Measurements from ENCODE around the gene FAM216B. TPM values are rescaled to one million over a fixed set of nuclear protein-coding genes. Genes with fewer than 3 reads are reported as not detected.
"Not testable (repeated sequence)": the region's sequence is repeated elsewhere in the genome, so short reads cannot be mapped to it uniquely, and the experiment has no call there.

Gene FAM216B
- total RNA-seq, 1 experiment from 2014 or later, result not detected

DNA sequence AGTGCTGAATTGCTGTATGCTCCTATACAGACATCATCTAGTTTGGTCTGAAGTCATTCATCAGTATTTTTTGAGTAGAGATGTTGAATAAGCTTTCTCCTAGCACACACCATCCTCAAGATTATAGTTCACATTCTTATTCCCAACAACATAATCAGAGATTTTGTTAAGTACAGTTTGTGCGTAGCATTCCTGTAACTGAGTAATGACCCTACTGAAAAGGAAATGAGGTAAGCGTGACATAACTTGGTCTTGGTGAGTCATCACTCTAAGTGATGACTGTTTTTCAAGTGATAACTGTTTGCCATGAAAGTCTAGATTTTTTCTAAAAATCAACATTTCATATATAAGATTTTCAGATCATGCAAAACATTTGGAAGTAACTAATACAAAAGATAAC lies 18.5 kb upstream of the FAM216B start:
- H3K27me3 Mint-ChIP-seq (ENCODE audit: insufficient read depth, unreplicated experiment), result peaks cover 6% of the 10 kb centered on the region
- ChIA-PET POLR2A (no interaction called here), CTCF (no interaction called here)
- no peaks in the 10 kb centered on the region for H3K27me3 ChIP-seq (replicated peaks; ENCODE audit: control insufficient read depth, insufficient read depth, low read length)
- TF ChIP-seq, protein P1, sequence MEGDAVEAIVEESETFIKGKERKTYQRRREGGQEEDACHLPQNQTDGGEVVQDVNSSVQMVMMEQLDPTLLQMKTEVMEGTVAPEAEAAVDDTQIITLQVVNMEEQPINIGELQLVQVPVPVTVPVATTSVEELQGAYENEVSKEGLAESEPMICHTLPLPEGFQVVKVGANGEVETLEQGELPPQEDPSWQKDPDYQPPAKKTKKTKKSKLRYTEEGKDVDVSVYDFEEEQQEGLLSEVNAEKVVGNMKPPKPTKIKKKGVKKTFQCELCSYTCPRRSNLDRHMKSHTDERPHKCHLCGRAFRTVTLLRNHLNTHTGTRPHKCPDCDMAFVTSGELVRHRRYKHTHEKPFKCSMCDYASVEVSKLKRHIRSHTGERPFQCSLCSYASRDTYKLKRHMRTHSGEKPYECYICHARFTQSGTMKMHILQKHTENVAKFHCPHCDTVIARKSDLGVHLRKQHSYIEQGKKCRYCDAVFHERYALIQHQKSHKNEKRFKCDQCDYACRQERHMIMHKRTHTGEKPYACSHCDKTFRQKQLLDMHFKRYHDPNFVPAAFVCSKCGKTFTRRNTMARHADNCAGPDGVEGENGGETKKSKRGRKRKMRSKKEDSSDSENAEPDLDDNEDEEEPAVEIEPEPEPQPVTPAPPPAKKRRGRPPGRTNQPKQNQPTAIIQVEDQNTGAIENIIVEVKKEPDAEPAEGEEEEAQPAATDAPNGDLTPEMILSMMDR (IDR thresholded peaks at IDR 0.05; ENCODE audit: insufficient read depth in 1 of 2, low read depth in 1 of 2, low read length in 1 of 2, severe bottlenecking in 1 of 2, unreplicated experiment in 1 of 2), result no peak
- H3K4me3 Mint-ChIP-seq (ENCODE audit: unreplicated experiment), result no peak overlapping the region
- peaks cover 6% of the 10 kb centered on the region for H3K4me1 Mint-ChIP-seq (ENCODE audit: low read depth, unreplicated experiment)
- no TSS peak for BruUV-seq (replicated peaks)
- H3K4me3 ChIP-seq (ENCODE audit: low read depth, low read length), result no peak overlapping the region
- H3K36me3 Mint-ChIP-seq (ENCODE audit: insufficient read depth, unreplicated experiment), result no peaks in the 10 kb centered on the region
- no peaks in the 10 kb centered on the region for H3K36me3 ChIP-seq (ENCODE audit: control insufficient read depth, insufficient read depth, low read length)
- intact Hi-C loops (cut with micrococcal nuclease; ENCODE audit: unreplicated experiment), result no loop called here
- no peaks in the 10 kb centered on the region; the same call in 1 of the 2 replicates for H3K9me3 ChIP-seq
- no peak overlapping the region for H3K27ac Mint-ChIP-seq (ENCODE audit: unreplicated experiment)
- no peak for DNase-seq
- H3K9me3 Mint-ChIP-seq (ENCODE audit: unreplicated experiment), result no peaks in the 10 kb centered on the region
- H3K4me1 ChIP-seq, result no peaks in the 10 kb centered on the region

DNA sequence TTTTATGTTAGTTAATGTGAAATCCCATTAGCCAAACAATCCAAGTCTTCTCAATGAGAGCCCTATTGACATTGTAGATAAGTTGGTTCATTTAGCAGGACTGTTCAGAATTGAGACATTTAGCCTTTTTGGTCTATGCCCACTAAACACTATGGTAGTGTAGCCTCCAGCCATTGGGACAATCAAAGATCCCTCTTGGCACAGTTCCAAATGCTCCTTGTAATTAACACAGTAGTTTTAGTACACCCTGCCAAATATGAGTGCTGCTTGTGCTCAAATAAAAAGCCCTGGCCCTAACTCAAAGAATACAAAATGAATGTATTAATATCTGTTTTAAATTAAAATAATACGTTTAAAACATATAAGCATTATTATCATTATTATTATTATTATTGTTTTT lies 15.4 kb upstream of the FAM216B start:
- H3K27me3 ChIP-seq (replicated peaks; ENCODE audit: control insufficient read depth, insufficient read depth, low read length), result no peaks in the 10 kb centered on the region
- ChIA-PET POLR2A (no interaction called here), CTCF (no interaction called here)
- Mint-ChIP-seq H3K27ac (ENCODE audit: unreplicated experiment) (no peak overlapping the region), H3K4me1 (ENCODE audit: low read depth, unreplicated experiment) (peaks cover 6% of the 10 kb centered on the region), H3K36me3 (ENCODE audit: insufficient read depth, unreplicated experiment) (no peaks in the 10 kb centered on the region), H3K9me3 (ENCODE audit: unreplicated experiment) (no peaks in the 10 kb centered on the region), H3K27me3 (ENCODE audit: insufficient read depth, unreplicated experiment) (peaks cover 8% of the 10 kb centered on the region), H3K4me3 (ENCODE audit: unreplicated experiment) (no peak overlapping the region)
- H3K36me3 ChIP-seq (ENCODE audit: control insufficient read depth, insufficient read depth, low read length), result no peaks in the 10 kb centered on the region
- no peak overlapping the region for H3K4me3 ChIP-seq (ENCODE audit: low read depth, low read length)
- no peaks in the 10 kb centered on the region for H3K4me1 ChIP-seq
- no peaks in the 10 kb centered on the region; the same call in 1 of the 2 replicates for H3K9me3 ChIP-seq
- intact Hi-C loops (cut with micrococcal nuclease; ENCODE audit: unreplicated experiment), result no loop called here
- DNase-seq, result no peak
- TF ChIP-seq, protein P1 (IDR thresholded peaks at IDR 0.05; ENCODE audit: insufficient read depth in 1 of 2, low read depth in 1 of 2, low read length in 1 of 2, severe bottlenecking in 1 of 2, unreplicated experiment in 1 of 2), result no peak
- BruUV-seq (replicated peaks), result no TSS peak

DNA sequence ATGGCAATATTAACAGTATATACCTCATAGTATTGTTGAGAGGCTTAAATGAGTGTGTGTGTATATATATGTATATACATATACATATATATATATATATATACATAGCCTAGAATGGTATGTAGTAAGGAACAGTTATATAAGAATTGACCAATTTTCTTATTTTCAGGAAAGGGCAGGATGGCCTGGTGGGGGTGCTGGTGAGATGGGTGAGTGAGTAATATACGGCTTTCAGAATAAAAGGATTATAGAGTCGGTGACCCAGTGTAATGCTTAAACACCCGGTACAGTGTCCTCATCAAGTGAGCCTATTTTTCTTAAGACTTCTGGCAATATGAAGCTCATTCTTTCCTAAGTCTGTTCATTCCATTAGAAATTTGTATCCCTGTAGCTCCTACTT lies 11.7 kb upstream of the FAM216B start:
- Histone ChIP-seq H3K36me3 (ENCODE audit: control insufficient read depth, insufficient read depth, low read length) (no peaks in the 10 kb centered on the region), H3K27me3 (replicated peaks; ENCODE audit: control insufficient read depth, insufficient read depth, low read length) (no peaks in the 10 kb centered on the region), H3K4me3 (ENCODE audit: low read depth, low read length) (no peak overlapping the region), H3K4me1 (no peaks in the 10 kb centered on the region), H3K9me3 (no peaks in the 10 kb centered on the region; the same call in 1 of the 2 replicates)
- peak in 1 of 2 experiments; percentile 5 for DNase-seq
- intact Hi-C loops (cut with micrococcal nuclease; ENCODE audit: unreplicated experiment), result no loop called here
- Mint-ChIP-seq H3K27ac (ENCODE audit: unreplicated experiment) (no peak overlapping the region), H3K4me3 (ENCODE audit: unreplicated experiment) (no peak overlapping the region), H3K4me1 (ENCODE audit: low read depth, unreplicated experiment) (no peaks in the 10 kb centered on the region), H3K9me3 (ENCODE audit: unreplicated experiment) (no peaks in the 10 kb centered on the region), H3K36me3 (ENCODE audit: insufficient read depth, unreplicated experiment) (no peaks in the 10 kb centered on the region), H3K27me3 (ENCODE audit: insufficient read depth, unreplicated experiment) (peaks cover 13% of the 10 kb centered on the region)
- no TSS peak for BruUV-seq (replicated peaks)
- CTCF ChIA-PET, result no interaction called here
- TF ChIP-seq, protein P1 (IDR thresholded peaks at IDR 0.05; ENCODE audit: insufficient read depth in 1 of 2, low read depth in 1 of 2, low read length in 1 of 2, severe bottlenecking in 1 of 2, unreplicated experiment in 1 of 2), result no peak
- POLR2A ChIA-PET, result interaction anchor here (0.5 kb wide), 1 partner anchor 272 kb away, joined by 3 read pairs; no protein-coding TSS in a partner anchor

DNA sequence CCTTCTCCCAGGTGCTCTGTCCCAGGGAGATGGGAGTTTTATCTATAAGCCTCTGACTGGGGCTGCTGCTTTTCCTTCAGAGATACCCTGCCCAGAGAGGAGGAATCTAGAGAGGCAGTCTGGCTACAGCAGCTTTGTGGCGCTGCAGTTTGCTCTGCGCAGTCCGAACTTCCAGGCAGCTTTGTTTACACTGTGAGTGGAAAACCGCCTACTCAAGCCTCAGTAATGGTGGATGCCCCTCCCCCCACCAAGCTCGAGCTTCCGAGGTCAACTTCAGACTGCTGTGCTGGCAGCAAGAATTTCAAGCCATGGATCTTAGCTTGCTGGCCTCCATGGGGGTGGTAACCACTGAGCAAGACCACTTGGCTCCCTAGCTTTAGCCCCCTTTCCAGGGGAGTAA lies 4.8 kb upstream of the FAM216B start:
- H3K9me3 Mint-ChIP-seq (ENCODE audit: unreplicated experiment); H3K36me3 ChIP-seq (ENCODE audit: control insufficient read depth, insufficient read depth, low read length); intact Hi-C loops (cut with micrococcal nuclease; ENCODE audit: unreplicated experiment); H3K4me1 ChIP-seq; POLR2A ChIA-PET; CTCF ChIA-PET; BruUV-seq (replicated peaks); H3K4me3 Mint-ChIP-seq (ENCODE audit: unreplicated experiment); H3K4me1 Mint-ChIP-seq (ENCODE audit: low read depth, unreplicated experiment); H3K9me3 ChIP-seq; H3K27ac Mint-ChIP-seq (ENCODE audit: unreplicated experiment); H3K27me3 ChIP-seq (replicated peaks; ENCODE audit: control insufficient read depth, insufficient read depth, low read length); H3K4me3 ChIP-seq (ENCODE audit: low read depth, low read length); H3K36me3 Mint-ChIP-seq (ENCODE audit: insufficient read depth, unreplicated experiment): not testable (repeated sequence)
- peaks cover 13% of the 10 kb centered on the region for H3K27me3 Mint-ChIP-seq (ENCODE audit: insufficient read depth, unreplicated experiment)
- DNase-seq, result peak; percentile 22 to 48
